GM21619 (cell line): ENCODE measurements around the gene ECEL1.
"Not testable (repeated sequence)": the region's sequence is repeated elsewhere in the genome, so short reads cannot be mapped to it uniquely, and the experiment has no call there.

Experiments used
- ATAC-seq: cut with Tn5 transposase; IDR thresholded peaks from one replicate; pipeline ENCODE4 v1.9.1; 2021; ENCODE audit not compliant: unreplicated experiment

The ECEL1 gene

DNA sequence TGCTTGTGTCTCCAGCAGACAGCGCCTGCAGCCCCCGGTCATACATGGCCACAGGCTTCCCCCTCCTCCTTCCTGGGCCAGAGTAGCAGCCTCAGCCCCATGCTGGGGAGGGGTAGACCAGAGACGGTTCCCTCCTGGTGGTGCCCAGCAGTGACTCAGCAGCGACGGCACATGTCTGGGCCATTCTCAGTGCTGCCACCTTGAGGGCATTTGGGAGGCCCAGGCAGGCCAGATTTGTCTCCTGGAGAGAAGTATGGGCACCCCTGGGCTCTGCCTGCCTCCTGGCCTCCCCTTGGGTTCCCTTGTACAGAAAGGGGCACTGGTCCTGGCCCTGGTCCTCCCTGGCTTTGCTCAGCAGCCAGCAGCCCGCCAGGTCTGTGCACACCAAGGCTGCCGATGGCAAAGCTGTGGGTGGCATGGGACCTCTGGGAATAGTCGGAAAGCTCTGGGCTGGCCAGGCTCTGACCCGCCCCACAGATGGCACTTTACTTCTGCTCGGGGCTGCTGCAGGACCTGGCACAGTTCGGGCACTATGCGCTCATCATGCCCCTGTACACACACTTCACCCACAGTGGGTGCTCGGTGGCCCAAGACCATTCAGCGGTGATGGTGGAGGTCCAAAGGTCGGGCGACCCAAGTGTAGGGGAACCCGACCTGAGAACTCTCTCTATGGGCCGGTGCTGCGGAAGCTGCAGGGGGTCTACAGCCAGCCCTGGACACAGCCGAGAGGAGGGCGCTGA, 43.1 kb downstream of the ECEL1 start:
- no peak for ATAC-seq

DNA sequence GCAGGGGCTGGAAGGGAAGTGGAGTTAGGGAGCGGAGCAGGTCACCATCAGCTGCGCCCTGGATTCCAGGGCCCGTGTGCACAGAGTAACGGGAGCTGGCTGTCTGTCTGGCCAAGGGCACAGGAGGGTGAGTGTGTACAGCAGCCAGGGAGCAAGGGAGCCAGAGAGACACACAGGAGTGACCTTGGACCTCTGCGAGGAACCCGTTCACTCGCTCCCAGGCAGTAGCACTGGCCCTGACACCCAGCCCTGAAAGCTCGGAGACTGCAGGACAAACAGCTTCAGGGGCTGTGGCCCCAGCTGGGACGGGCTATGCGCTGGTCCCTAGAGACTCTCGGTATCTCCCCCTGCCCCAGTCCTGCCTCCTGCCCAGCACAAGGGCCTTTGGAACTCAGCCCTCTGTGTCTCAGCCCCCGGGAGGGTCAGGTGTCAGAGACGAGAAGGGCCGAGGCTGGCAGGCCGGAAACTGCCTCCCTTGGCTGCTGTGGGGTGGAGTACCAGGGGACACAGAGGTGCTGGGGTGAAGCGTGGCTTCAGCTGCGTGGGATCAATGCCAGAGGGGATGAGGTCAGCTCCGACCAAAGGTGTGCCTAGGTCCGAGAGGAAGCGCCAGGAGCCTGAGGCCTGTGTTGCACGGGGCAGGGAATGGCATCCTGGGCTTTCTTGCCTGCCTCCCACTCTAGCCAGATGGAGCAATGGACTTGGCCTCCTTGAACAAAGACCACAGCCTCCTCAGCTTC, 43.8 kb downstream of the ECEL1 start:
- ATAC-seq: not testable (repeated sequence)

DNA sequence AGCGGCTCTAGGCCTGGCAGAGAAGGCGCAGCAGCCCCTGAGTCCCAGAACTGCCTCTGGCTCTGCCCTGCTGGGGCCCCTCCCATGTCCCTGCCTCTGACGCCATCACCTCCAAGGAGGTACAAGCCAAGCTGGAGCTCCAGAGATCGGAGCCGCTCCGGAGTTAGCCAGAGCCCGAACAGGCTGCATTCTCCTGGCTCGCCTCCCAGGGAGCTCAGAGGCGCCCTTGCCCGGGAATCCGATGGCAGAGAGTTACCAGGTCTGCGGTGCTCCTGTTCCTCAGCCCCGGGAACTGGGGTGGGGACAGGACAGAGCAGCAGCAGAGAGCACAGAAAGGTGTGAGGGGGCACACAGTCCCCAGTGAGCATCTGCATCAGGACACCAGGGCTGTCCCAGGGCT, 44.6 kb downstream of the ECEL1 start:
- ATAC-seq: not testable (repeated sequence)

DNA sequence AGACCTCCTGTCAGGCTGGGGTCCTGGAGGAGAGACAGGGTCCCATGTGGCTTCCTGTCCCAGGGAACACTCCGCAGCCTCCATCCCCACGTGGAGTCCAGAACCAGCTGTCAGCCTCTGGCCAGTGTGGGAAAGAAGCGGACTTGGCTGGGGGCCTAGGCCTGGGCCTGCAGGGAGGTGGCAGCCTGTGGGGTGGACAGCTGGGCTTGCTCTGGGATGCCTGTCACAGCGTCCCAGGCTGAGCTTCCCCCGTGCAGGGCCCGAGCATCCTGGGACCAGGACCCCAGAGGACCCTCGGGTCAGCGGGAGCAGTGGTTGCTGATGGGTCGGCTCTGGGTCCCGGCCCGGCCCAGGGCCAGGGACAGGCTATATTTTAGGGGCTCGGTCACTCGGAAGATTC, 45.2 kb downstream of the ECEL1 start:
- ATAC-seq: not testable (repeated sequence)

DNA sequence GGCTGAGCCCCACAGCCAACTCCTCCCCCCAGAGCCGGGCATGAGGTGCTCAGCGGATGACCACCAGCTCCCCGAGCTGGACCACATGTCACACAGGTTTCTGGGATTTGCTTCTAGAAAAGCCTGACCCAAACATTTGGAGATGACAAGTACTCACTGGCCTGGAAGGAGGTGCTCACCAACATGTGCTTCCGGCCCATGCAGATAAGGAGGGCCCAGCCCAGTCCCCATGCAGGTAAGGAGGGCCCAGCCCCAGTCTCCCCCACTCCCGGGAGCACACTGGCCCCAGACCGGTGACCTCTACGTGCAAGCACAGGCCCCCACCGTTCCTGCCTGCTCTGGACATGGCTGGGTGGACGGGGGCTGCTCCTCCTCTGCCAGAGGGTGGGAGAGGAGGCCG, 45.7 kb downstream of the ECEL1 start:
- ATAC-seq: not testable (repeated sequence)

DNA sequence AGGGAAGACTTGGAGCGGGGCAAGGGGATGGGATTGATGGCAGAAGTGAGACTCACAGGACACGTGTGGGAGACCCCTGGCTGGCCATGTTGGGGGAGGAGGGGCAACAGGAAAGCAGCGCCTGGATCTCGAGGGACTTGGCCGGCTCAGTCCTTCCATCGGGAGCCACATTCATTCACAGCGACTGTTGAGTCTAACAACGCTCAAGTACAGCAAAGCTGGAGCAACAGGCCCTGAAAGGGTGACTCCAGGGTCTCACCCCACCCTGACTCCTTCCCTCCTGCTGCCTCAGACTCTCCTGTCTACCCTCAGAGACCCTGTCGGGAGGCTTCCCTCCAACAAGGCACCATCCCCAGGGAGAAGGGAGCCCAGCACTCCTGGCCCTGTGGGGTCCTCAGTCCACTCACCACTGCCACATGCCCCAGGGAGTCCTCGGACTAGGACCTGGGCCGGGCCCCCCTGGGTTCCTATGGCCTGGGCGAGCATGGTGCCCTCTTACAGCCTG, 46.4 kb downstream of the ECEL1 start:
- ATAC-seq: no peak

DNA sequence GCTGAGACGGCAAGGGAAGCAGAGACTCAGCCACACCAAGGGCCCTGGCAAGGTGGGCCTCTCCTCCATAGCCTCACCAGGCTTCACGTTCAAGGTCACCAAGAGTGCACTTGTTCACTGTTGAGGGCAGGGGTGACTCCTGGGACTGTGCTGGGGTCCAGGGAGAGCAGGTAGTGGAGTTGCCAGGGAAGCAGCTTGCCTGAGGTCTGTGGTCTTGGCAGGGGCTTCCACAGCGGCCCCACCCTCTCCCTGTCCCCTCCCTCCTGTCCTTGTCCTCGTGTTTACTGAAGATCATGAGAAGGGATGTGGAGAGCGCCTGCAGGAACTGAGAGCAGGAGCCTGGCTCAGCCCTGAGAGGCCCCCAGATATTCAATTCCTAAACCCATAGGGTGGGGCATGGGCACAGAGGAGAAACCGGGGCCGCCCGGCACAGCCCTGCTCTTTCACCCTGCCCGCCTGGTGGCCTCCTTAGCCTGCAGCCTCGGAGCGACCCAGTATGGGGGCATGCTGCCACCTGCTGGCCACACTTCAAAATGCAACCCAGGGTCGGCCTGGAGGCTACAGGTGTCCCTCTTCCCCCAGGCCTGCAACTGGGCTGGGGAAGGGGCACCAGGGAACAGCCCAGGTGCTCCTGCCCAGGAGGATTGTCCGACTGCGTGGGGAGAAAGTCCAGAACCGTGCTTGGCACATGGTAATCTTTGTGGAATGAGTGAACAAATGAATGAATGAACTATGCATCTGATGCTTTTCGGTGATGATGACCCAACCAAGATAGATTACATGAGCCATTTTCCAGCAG, 47.2 kb downstream of the ECEL1 start:
- peak; percentile 84 for ATAC-seq

DNA sequence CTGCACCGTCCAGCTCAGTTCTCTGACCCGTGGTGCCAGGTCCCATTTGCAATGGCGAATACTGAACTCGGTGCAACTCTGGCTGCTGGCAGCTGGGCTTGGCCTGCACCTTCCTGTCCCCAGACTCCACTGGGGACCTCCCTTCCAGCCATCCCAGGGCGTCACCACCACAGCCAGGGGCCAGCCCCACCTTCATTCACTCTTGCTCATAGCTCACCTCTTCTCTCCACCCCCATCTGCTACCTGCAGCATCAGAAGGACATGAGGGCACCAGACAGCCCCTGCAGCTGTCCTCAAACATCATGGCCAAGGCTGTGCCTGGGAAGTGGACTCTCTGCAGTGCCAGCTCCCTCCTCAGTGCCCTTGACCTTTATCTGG, 47.9 kb downstream of the ECEL1 start:
- no peak for ATAC-seq

DNA sequence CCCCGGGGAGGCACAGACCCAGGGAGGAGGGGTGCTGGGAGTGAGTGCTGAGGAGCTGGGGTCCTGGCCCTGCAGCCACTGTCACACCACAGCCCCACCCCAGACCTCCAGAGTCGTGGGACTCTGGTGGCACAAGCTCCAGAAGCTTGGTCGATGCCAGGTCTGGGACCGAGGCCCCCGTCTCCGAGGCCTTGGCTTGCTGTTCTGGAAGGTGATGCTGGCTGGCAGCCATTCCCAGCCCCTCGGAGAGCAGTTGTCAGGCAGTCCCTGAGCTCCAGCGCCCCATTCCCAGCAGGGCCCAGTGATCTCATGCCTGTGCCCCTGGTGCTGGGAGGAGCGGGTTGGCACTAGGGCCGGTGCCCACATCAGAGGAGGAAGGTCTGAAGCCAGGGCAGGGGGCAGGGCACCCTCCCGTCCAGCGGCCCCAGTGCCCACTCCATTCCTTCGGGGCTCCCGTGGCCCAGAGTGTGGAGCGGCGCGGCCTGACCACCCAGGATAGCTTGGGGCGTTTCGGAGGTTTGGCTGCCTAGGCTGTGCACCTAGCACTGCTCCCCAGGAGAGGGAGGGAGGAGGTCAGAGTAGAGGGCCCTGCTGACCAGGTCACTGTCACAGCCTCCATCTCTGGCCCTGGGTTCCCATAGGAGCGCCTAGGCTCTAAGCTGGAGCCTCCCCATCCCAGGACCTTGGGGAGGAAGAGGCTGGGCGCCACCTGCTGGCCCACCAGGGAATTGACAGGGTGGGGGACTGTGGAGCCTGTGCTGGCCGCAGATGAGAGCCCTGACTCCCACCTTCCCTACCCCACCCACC, 48.5 kb downstream of the ECEL1 start:
- no peak for ATAC-seq

DNA sequence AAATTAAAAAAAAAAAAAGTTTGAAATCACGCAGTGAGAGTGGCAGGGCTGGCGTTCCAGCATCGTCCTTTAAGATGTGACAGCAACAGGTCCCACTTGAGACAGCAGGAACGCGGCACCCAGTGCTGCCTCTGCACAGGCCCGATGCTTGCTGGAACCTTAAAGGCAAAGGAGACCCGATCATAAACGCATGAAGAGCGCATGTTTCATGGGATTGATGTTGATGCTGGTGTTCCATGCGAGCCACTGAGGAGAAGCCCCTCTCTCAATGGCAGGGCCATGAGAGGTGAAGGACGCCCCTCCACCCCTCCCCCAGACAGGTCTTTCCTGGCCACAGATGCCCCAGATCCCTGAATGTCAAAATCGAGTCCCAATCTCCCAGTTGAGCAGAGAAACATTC, 49.5 kb downstream of the ECEL1 start:
- ATAC-seq: no peak

DNA sequence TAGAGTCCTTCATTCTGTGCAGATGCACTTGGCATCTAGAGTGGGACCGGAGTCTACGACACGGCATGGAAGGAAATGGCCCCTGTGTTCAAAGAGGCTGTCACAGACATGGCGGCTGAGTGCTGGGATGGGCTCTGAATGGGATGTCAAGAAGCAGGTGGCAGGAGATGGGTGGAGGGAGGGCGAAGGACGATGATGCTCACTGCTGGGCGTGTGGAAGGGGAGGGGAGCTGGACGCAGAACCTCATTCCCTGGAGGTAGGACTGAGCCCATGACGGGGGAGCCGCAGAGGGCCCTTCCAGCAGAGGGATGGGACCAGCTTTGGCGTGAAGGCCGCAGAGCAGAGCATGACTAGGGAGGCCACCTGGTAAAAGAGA, 50.5 kb downstream of the ECEL1 start:
- no peak for ATAC-seq

DNA sequence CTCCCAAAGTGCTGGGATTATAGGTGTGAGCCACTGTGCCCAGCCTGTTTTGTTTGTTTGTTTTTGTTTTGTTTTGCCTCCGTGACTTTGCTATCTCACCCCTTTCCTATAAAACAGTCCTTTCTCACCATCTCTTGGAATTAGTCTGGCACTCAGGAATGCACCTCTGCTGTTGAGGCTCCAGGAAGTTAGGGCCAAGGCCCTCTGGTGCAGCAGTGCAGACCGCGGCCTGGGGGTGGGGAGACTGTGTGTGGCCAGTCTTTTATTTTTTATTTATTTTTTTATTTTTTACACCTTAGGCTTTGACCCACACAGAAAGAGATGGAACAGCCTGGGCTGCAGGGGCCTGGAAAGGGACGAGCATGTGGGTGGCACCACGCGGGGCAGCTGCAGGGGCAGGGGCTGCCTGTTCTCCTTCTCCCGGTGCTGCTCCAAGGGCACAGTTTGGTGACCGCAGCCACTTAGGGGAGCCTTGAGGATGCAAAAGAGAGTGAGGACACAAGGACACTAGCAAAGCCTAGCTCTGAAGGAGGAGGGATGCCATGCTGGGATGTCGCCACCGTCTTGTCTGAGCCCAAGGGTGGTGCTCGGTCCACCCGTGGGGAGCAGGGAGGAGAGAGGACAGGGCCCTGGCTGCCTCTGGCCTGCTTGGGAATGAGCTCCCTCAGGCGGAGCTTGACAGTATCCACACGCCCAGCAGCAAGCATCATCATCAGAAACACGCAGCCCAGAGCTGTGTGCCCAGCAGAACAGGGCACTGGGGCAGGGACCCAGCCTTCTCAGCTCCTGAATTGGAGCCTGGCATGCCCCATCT, 51.0 kb downstream of the ECEL1 start:
- ATAC-seq: no peak

DNA sequence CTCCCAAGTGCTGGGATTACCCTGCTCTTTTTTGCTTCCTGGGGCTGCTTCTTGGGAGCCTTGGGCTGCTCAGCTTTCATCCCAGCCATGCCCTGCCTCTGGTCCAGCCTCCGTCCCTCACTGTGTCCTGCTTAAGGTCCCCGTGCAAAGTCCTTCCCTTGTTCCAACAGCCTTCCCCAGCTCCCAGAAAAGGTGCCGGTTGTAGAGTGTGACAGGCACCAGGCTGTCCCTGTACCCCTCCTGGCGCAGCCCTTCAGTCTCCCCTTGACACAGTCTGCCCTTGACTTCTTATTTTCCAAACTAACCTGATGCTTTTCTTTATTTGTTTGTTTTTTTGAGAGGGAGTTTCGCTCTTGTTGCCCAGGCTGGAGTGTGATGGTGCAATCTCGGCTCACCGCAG, 51.8 kb downstream of the ECEL1 start:
- no peak for ATAC-seq

DNA sequence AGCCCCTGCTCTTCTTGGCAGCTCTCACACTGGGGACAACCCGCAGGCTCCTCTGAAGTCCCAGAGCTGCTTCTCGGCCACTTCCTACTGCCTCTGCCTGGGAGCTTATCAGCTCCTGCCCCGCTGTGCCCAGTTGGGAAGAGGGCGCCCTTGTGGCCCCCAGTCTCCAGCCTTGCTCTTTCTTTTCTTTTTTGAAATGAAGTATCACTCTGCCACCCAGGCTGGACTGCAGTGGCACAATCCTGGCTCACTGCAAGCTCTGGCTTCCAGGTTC, 52.3 kb downstream of the ECEL1 start:
- ATAC-seq: no peak

DNA sequence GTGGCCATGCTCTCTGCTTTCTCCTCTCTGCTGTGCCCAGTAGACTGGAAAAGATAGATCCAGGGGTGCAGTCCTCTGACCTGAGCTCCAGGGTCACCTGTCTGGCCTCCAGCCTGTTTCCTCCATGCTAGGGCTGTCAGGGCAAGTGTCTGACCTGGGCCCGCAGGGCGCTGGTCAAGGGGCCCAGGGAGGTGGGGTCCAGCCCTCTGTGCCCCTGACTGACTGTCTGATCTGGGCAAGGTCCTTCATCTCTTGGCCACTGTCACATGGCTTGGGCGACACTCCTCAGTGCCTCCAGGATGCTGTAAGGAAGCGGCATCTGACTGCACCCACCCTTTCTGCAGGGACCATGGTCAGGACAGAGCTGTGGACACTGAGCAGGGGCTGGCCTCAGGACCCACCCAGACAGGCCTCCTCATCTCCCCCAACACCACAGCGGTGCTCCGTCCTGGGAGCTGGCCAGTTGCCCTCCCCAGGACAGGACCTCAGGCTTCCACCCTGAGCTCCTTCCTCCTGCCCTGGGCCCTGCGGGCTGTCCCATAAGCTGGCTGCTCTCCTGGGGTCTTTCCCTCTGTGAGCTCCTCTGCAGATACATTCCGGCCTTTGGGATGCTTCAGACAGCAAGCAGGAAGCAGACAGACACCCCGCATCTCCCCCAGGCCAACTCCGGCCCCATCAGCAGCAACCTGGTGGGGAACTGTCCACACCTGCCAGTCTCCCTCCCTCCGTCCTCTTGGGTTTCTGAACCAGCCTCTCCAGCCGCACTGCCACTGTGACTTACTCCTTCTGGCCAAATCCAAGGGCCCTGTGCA, 52.9 kb downstream of the ECEL1 start:
- no peak for ATAC-seq

DNA sequence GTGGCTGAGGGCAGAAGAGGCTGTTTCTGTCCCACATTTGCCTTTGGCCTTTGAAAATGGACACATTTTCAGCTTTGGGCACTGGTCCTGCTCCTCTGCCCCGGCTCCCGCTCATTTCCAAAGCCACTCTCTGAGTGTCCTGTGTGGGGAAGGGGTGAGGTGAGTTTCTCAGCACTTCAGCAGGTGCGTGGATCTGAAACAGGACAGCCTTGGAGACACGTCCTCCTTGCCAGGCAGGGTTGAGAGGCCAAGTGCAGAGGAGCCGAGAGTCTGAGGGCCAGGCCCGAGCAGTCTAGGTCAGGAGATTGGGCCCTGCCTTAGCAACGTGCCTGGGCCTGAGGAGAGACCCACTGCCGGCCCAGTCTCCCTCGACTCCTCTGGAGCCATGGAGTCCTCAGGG, 53.5 kb downstream of the ECEL1 start:
- no peak for ATAC-seq

DNA sequence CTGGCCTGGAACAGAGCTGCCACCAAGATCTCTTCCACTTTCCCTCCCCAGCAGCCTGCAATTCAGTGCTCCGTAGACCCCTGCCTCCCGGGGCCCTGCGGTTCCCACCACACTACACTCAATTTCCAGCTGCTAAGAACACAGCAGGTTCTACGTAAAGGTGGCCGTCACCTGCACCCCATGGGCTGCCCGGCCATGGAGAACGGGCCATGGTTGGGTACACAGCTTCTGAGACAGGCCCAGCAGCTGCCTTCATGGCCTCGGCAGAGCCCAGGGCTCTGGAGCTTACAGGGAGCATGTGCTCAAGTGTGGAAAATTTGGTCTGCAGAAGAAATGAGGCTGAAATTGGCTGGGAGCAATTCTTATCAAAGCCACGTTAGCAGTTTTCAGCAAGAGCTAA, 54.0 kb downstream of the ECEL1 start:
- not testable (repeated sequence) for ATAC-seq

DNA sequence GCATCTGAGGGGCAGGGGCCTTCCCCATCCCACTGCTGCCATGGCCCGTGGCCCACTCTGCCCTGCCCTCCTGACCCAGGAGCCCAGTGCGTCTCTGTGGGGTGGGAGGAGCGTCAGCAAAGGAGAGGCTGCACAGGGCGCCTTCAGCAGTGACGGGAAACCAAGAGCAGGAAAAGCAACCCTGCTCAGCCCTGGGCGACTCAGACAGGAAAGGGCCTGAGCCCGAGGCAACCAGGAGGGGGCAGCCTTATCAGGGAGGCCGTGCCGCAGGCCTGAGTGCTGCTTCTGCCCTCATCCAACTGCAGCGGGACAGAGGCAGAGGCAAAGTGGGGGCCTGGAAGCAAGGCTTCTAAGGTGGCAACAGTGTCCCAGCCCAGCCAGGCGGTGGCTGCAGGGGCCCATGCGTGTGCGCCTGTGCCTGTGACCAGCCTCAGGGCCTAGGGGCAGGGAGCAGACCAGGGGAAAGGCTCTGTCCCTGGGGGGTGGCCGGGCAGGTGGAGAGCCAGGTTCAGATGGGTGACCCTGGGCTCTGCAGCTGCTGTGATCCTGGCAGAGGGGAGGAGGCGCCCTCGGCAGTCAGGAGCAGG, 54.9 kb downstream of the ECEL1 start:
- ATAC-seq: no peak
